Left lung (tissue), 10 donors: ENCODE data around the gene SNX30. TPM values are rescaled to one million over a fixed set of nuclear protein-coding genes. Genes with fewer than 3 reads are reported as not detected.
A peak's percentile ranks its signal among the peaks of the same experiment; 100 is the strongest.
"Not testable (repeated sequence)": the region's sequence is repeated elsewhere in the genome, so short reads cannot be mapped to it uniquely, and the experiment has no call there.

Source experiments
- ATAC-seq: fragments of 200-7000 bp; cut with Tn5 transposase; one replicate; pipeline ENCODE4 v1.9.1; 2020; ENCODE audit warnings: moderate library complexity
- DNase-seq, 4 donors: peaks; one replicate each; pipeline ENCODE4 v3.0.0-alpha.2; 2013 to 2020
- H3K27ac ChIP-seq, 2 donors: fragments of 200-600 bp; sonication (generic) in 1 of 2; one replicate each; pipeline versions ENCODE4 v1.5.0 to v1.8.0; 2020 to 2021
- H3K27me3 ChIP-seq, 2 donors: fragments of 200-600 bp; sonication (generic) in 1 of 2; one replicate each; pipeline versions ENCODE4 v1.5.0 to v1.8.0; 2020 to 2021
- H3K36me3 ChIP-seq, 2 donors: fragments of 200-600 bp; sonication (generic) in 1 of 2; one replicate each; pipeline versions ENCODE4 v1.5.0 to v1.8.0; 2020 to 2021
- H3K4me1 ChIP-seq, 2 donors: fragments of 200-600 bp; one replicate each; pipeline ENCODE4 v1.8.0; 2021
- H3K4me3 ChIP-seq, 2 donors: fragments of 200-600 bp; sonication (generic) in 1 of 2; one replicate each; pipeline versions ENCODE4 v1.5.0 to v1.8.0; 2020 to 2021; ENCODE audit warnings: mild to moderate bottlenecking in 1 of 2
- H3K9me3 ChIP-seq, 2 donors: fragments of 200-600 bp; sonication (generic) in 1 of 2; one replicate each; pipeline versions ENCODE4 v1.5.0 to v1.8.0; 2020 to 2021
- CTCF ChIP-seq, 2 donors: fragments of 200-600 bp; sonication (generic) in 1 of 2; IDR thresholded peaks; one replicate each; pipeline versions ENCODE4 v1.5.0 to v1.8.0; 2021; ENCODE audit warnings: antibody characterized with exemption in 2 of 2
- intact Hi-C, 2 donors: fragments of 100-400 bp; cut with DNase I; formaldehyde crosslinking; loops; one replicate each; pipeline versions ENCODE4 v1.11.2 to v1.14.2; 2022
- polyA plus RNA-seq, 6 donors: library from polyadenylated mRNA; unstranded; fragments of 120-200 nt; gene quantifications; one replicate each; pipeline ENCODE4 v1.2.1, GENCODE V29; 2013; ENCODE audit not compliant: insufficient read length in 6 of 6
- total RNA-seq, 2 donors: library from RNA; stranded (reverse); fragmentation: NEBNext Ultra II Directional; extraction: Animal tissue kit (Norgen Biotek cat#: 25700); gene quantifications; one replicate each; pipeline ENCODE4 v1.2.1, GENCODE V29; 2021
- donor health status: DM: no; HTN: yes; CAD: no.
- donor health status: DM: no; HTN: no; CAD: no.

Gene SNX30
- total and polyA plus RNA-seq, 8 donors: 22.4 to 69.4 (median 34.6) TPM

- Histone ChIP-seq H3K27me3 (no peaks in the 10 kb centered on the region), H3K36me3 (peaks cover 0 to 6% of the 10 kb centered on the region in 2 donors), H3K4me3 (no peak overlapping the region), H3K4me1 (peaks cover 5 to 19% of the 10 kb centered on the region in 2 donors), H3K27ac (no peak overlapping the region), H3K9me3 (no peaks in the 10 kb centered on the region)
- no peak for ATAC-seq
- no peak for DNase-seq
- TF ChIP-seq CTCF (IDR thresholded peaks at IDR 0.05): no peak
- intact Hi-C loops: no loop called here
These were observed 37.9 kb upstream of the SNX30 start for GRCh38 chr9:112712678-112713077.

GRCh38 chr9:112717661-112718331 is 32.8 kb upstream of the SNX30 start, which contains the start of gene INIP:
Gene INIP, minus strand, starts transcription at chr9:112718117. Its CDS starts 1,632 bp downstream, at chr9:112716485.
- peak in 1 of 2 donors; percentile 25 for TF ChIP-seq CTCF (IDR thresholded peaks at IDR 0.05)
- intact Hi-C loops: no loop called here
- Histone ChIP-seq H3K36me3 (peaks cover 0 to 6% of the 10 kb centered on the region in 2 donors), H3K4me3 (peak within 1 kb of the TSS; percentile 62 to 66), H3K27ac (peak within 1 kb of the TSS; percentile 81 to 84), H3K4me1 (peaks cover 5 to 19% of the 10 kb centered on the region in 2 donors), H3K27me3 (no peaks in the 10 kb centered on the region), H3K9me3 (no peaks in the 10 kb centered on the region)
- ATAC-seq (peak; percentile 98), DNase-seq (peak; percentile 94 to 99 (median 98))

- Histone ChIP-seq H3K27ac (no peak overlapping the region), H3K4me1 (peaks cover 5 to 19% of the 10 kb centered on the region in 2 donors), H3K27me3 (no peaks in the 10 kb centered on the region), H3K9me3 (no peaks in the 10 kb centered on the region), H3K36me3 (no peaks in the 10 kb centered on the region), H3K4me3 (no peak overlapping the region)
- ATAC-seq (no peak), DNase-seq (no peak)
- intact Hi-C loops: no loop called here
- no peak for TF ChIP-seq CTCF (IDR thresholded peaks at IDR 0.05)
These were observed 31.3 kb upstream of the SNX30 start for GRCh38 chr9:112719241-112719691.

- Histone ChIP-seq H3K27ac (no peak overlapping the region), H3K27me3 (no peaks in the 10 kb centered on the region), H3K36me3 (no peaks in the 10 kb centered on the region), H3K4me3 (no peak overlapping the region), H3K4me1 (peaks cover 5 to 19% of the 10 kb centered on the region in 2 donors), H3K9me3 (no peaks in the 10 kb centered on the region)
- no peak for TF ChIP-seq CTCF (IDR thresholded peaks at IDR 0.05)
- DNase-seq (no peak), ATAC-seq (no peak)
- intact Hi-C loops: no loop called here
These were observed 30.9 kb upstream of the SNX30 start for GRCh38 chr9:112719696-112720095.

- no peak overlapping the region for H3K27ac ChIP-seq
- no peaks in the 10 kb centered on the region for H3K27me3 ChIP-seq
- no peak for ATAC-seq
These were observed 30.3 kb upstream of the SNX30 start for GRCh38 chr9:112720113-112720780.

GRCh38 chr9:112722749-112723148 is 27.8 kb upstream of the SNX30 start:
- H3K27me3 ChIP-seq, DNase-seq, ATAC-seq, intact Hi-C loops, H3K4me3 ChIP-seq, H3K27ac ChIP-seq, H3K36me3 ChIP-seq, H3K9me3 ChIP-seq: not testable (repeated sequence)
- peaks cover 0 to 14% of the 10 kb centered on the region in 2 donors for H3K4me1 ChIP-seq

More at GRCh38 chr9:112720113-112720780, 30.3 kb upstream of the SNX30 start:
- H3K4me1 ChIP-seq: peaks cover 5 to 19% of the 10 kb centered on the region in 2 donors
- no peak for TF ChIP-seq CTCF (IDR thresholded peaks at IDR 0.05)
- no peaks in the 10 kb centered on the region for H3K9me3 ChIP-seq
- no peak overlapping the region for H3K4me3 ChIP-seq
- no peaks in the 10 kb centered on the region for H3K36me3 ChIP-seq
- intact Hi-C loops: no loop called here
- no peak for DNase-seq
